SK-N-SH treated with all-trans-retinoic acid at 6 μM for 48 hours (cell line): ENCODE measurements around the gene SRBD1.

Experiments
- ATAC-seq: fragments of 200-7000 bp; cut with Tn5 transposase; 3 replicates; pipeline ENCODE4 v1.9.1; 2020; ENCODE audit warnings: mild to moderate bottlenecking, moderate library complexity
- ARNTL ChIP-seq: fragments of 450-650 bp; formaldehyde crosslinking; IDR thresholded peaks from 2 replicates; pipeline ENCODE4 v1.5.0; 2020; ENCODE audit warnings: low read depth, mild to moderate bottlenecking, moderate library complexity, borderline replicate concordance
- BACH2 ChIP-seq: fragments of 250-450 bp; sonication (Bioruptor Pico); IDR thresholded peaks from 2 replicates; pipeline ENCODE4 v1.9.0; 2021; ENCODE audit warnings: mild to moderate bottlenecking, borderline replicate concordance
- CREB5 ChIP-seq: fragments of 250-450 bp; sonication (Bioruptor Pico); IDR thresholded peaks from 2 replicates; pipeline ENCODE4 v1.5.1; 2020; ENCODE audit warnings: low read depth, mild to moderate bottlenecking, moderate library complexity
- CSDC2 ChIP-seq: fragments of 250-450 bp; sonication (Bioruptor Pico); IDR thresholded peaks from 2 replicates; pipeline ENCODE4 v1.5.0; 2020; ENCODE audit warnings: mild to moderate bottlenecking, moderate library complexity
- CSRNP3 ChIP-seq: fragments of 250-450 bp; sonication (Bioruptor Pico); IDR thresholded peaks from 2 replicates; pipeline ENCODE4 v1.5.1; 2021; ENCODE audit warnings: mild to moderate bottlenecking, moderate library complexity
- ESRRG ChIP-seq: fragments of 250-450 bp; sonication (Bioruptor Pico); IDR thresholded peaks from 2 replicates; pipeline ENCODE4 v1.6.1; 2021; ENCODE audit warnings: mild to moderate bottlenecking
- GLIS3 ChIP-seq: fragments of 250-450 bp; sonication (Bioruptor Pico); IDR thresholded peaks from 2 replicates; pipeline ENCODE4 v1.5.0; 2020; ENCODE audit warnings: mild to moderate bottlenecking, moderate library complexity
- ISL1 ChIP-seq: fragments of 250-450 bp; sonication (Bioruptor Pico); IDR thresholded peaks from 2 replicates; pipeline ENCODE4 v2.1.2; 2022; ENCODE audit warnings: mild to moderate bottlenecking, moderate library complexity
- PATZ1 ChIP-seq: fragments of 250-450 bp; sonication (Bioruptor Pico); IDR thresholded peaks from 2 replicates; pipeline ENCODE4 v1.8.0; 2020; ENCODE audit warnings: mild to moderate bottlenecking, moderate library complexity, borderline replicate concordance
- POU6F1 ChIP-seq: fragments of 250-450 bp; sonication (Bioruptor Pico); IDR thresholded peaks from 2 replicates; pipeline ENCODE4 v1.8.0; 2021; ENCODE audit warnings: low read depth, mild to moderate bottlenecking, moderate library complexity, borderline replicate concordance
- PPARA ChIP-seq: fragments of 250-450 bp; sonication (Bioruptor Pico); IDR thresholded peaks from 2 replicates; pipeline ENCODE4 v1.5.0; 2020; ENCODE audit warnings: mild to moderate bottlenecking, borderline replicate concordance
- RARB ChIP-seq: fragments of 250-450 bp; sonication (Bioruptor Pico); IDR thresholded peaks from 2 replicates; pipeline ENCODE4 v1.8.0; 2021; ENCODE audit warnings: mild to moderate bottlenecking, moderate library complexity
- SNAI2 ChIP-seq: fragments of 250-450 bp; sonication (Bioruptor Pico); IDR thresholded peaks from 2 replicates; pipeline ENCODE4 v1.5.0; 2020; ENCODE audit warnings: mild to moderate bottlenecking, moderate library complexity
- TCF4 ChIP-seq: fragments of 250-450 bp; sonication (Bioruptor Pico); IDR thresholded peaks from 2 replicates; pipeline ENCODE4 v1.8.0; 2021; ENCODE audit warnings: mild to moderate bottlenecking, moderate library complexity, borderline replicate concordance
- TOX ChIP-seq: fragments of 250-450 bp; sonication (Bioruptor Pico); IDR thresholded peaks from 2 replicates; pipeline ENCODE4 v1.8.0; 2021; ENCODE audit warnings: mild to moderate bottlenecking, moderate library complexity, borderline replicate concordance
- TSHZ2 ChIP-seq: fragments of 250-450 bp; sonication (Bioruptor Pico); IDR thresholded peaks from 2 replicates; pipeline ENCODE4 v1.5.0; 2020; ENCODE audit warnings: mild to moderate bottlenecking, moderate library complexity
- ZC3H10 ChIP-seq: fragments of 250-450 bp; sonication (Bioruptor Pico); IDR thresholded peaks from 2 replicates; pipeline ENCODE4 v1.5.1; 2021; ENCODE audit warnings: mild to moderate bottlenecking, moderate library complexity
- ZFP30 ChIP-seq: fragments of 450-650 bp; formaldehyde crosslinking; IDR thresholded peaks from 2 replicates; pipeline ENCODE4 v1.5.0; 2022; ENCODE audit warnings: mild to moderate bottlenecking, moderate library complexity
- ZNF565 ChIP-seq: fragments of 450-650 bp; formaldehyde crosslinking; conservative IDR thresholded peaks from 2 replicates; pipeline ENCODE4 v1.5.0; 2020; ENCODE audit warnings: low read depth, mild to moderate bottlenecking, moderate library complexity
- ZNF70 ChIP-seq: fragments of 450-650 bp; formaldehyde crosslinking; IDR thresholded peaks from 2 replicates; pipeline ENCODE4 v1.5.0; 2020; ENCODE audit warnings: mild to moderate bottlenecking, moderate library complexity
- ZNF8 ChIP-seq: fragments of 450-650 bp; formaldehyde crosslinking; IDR thresholded peaks from 2 replicates; pipeline ENCODE4 v1.5.0; 2020; ENCODE audit warnings: mild to moderate bottlenecking, moderate library complexity

SRBD1 gene

GRCh38 chr2:45626387-45627221 is 15.5 kb upstream of the SRBD1 start:
- no peak for ATAC-seq
- no peak for TF ChIP-seq ZNF565 (CRISPR knock-in tag)
- TF ChIP-seq PATZ1 (CRISPR knock-in tag) = no peak
- no peak for TF ChIP-seq ZNF70 (CRISPR knock-in tag)
- TF ChIP-seq POU6F1 = no peak
- no peak for TF ChIP-seq RARB (CRISPR knock-in tag)
- no peak for TF ChIP-seq CSRNP3
- no peak for TF ChIP-seq BACH2 (CRISPR knock-in tag)
- TF ChIP-seq SNAI2 = no peak
- TF ChIP-seq TCF4 (CRISPR knock-in tag) = no peak
- TF ChIP-seq ISL1 = no peak
- no peak for TF ChIP-seq CSDC2 (CRISPR knock-in tag)
- TF ChIP-seq GLIS3 (CRISPR knock-in tag) = no peak
- TF ChIP-seq ZNF8 = no peak
- TF ChIP-seq TSHZ2 (CRISPR knock-in tag) = no peak
- no peak for TF ChIP-seq TOX (CRISPR knock-in tag)

- no peak for TF ChIP-seq ZFP30 (CRISPR knock-in tag)
- no peak for TF ChIP-seq ISL1
- TF ChIP-seq TOX (CRISPR knock-in tag) = no peak
- TF ChIP-seq BACH2 (CRISPR knock-in tag) = no peak
- no peak for ATAC-seq
These were observed 14.8 kb upstream of the SRBD1 start for GRCh38 chr2:45625824-45626223.

GRCh38 chr2:45623098-45623497 is 12.0 kb upstream of the SRBD1 start:
- ATAC-seq = no peak
- TF ChIP-seq BACH2 (CRISPR knock-in tag) (no peak), PPARA (no peak), SNAI2 (no peak), POU6F1 (no peak), TCF4 (CRISPR knock-in tag) (no peak), PATZ1 (CRISPR knock-in tag) (no peak), ZNF8 (no peak), RARB (CRISPR knock-in tag) (no peak), ZC3H10 (no peak), CSDC2 (CRISPR knock-in tag) (no peak), ZNF565 (CRISPR knock-in tag) (no peak), ESRRG (CRISPR knock-in tag) (no peak), CREB5 (no peak), ZFP30 (CRISPR knock-in tag) (no peak), ZNF70 (CRISPR knock-in tag) (no peak), ARNTL (CRISPR knock-in tag) (no peak), GLIS3 (CRISPR knock-in tag) (no peak), CSRNP3 (no peak)
